NCI-H1694 (cell line): Measurements from ENCODE around the gene KRT9.
A peak's percentile ranks its signal among the peaks of the same experiment; 100 is the strongest.

Experiments used
- DNase-seq: peaks from one replicate; lab custom pipeline; 2025; lab: John Stamatoyannopoulos, UW

Gene KRT9

GRCh38 chr17:41530062-41531048 lies 41.5 kb downstream of the KRT9 start:
- no peak for DNase-seq

GRCh38 chr17:41529491-41529915 lies 42.4 kb downstream of the KRT9 start:
- no peak for DNase-seq

GRCh38 chr17:41528959-41529353 lies 42.9 kb downstream of the KRT9 start:
- no peak for DNase-seq

- DNase-seq = no peak
These were observed 44.5 kb downstream of the KRT9 start for GRCh38 chr17:41527063-41528023.

GRCh38 chr17:41524261-41524660 lies 47.6 kb downstream of the KRT9 start:
- no peak for DNase-seq

- peak; percentile 32 for DNase-seq
These were observed 48.1 kb downstream of the KRT9 start for GRCh38 chr17:41523787-41524186.

GRCh38 chr17:41523225-41523593 lies 48.6 kb downstream of the KRT9 start:
- no peak for DNase-seq

- no peak for DNase-seq
These were observed 49.3 kb downstream of the KRT9 start for GRCh38 chr17:41522301-41523224.

- DNase-seq = no peak
These were observed 50.1 kb downstream of the KRT9 start for GRCh38 chr17:41521574-41522261.

- peak; percentile 39 for DNase-seq
These were observed 50.9 kb downstream of the KRT9 start for GRCh38 chr17:41520821-41521521.

GRCh38 chr17:41519501-41520224 lies 52.2 kb downstream of the KRT9 start:
- DNase-seq = peak; percentile 97

GRCh38 chr17:41518789-41519449 lies 52.9 kb downstream of the KRT9 start, which contains the start of gene KRT15:
KRT15 (minus strand) TSS chr17:41518890; CDS start chr17:41518827, 63 bp downstream.
- peak; percentile 62 for DNase-seq

GRCh38 chr17:41518031-41518430 lies 53.8 kb downstream of the KRT9 start:
- no peak for DNase-seq

- no peak for DNase-seq
These were observed 55.0 kb downstream of the KRT9 start for GRCh38 chr17:41516830-41517283.

GRCh38 chr17:41516147-41516829 lies 55.6 kb downstream of the KRT9 start:
- DNase-seq = no peak
